Mucosa of descending colon (tissue), 3 donors: ENCODE data around the gene DPM2. TPM values are rescaled to one million over a fixed set of nuclear protein-coding genes. Genes with fewer than 3 reads are reported as not detected.

Experiments
- ATAC-seq: fragments of 200-7000 bp; cut with Tn5 transposase; one replicate; pipeline ENCODE4 v1.9.1; 2020; ENCODE audit warnings: mild to moderate bottlenecking, moderate library complexity
- DNase-seq, 3 donors: peaks; one replicate each; pipeline ENCODE4 v3.0.0-alpha.2; 2020
- H3K36me3 ChIP-seq: fragments of 200-600 bp; one replicate; pipeline ENCODE4 v1.8.0; 2021; ENCODE audit warnings: low read depth, mild to moderate bottlenecking
- H3K4me1 ChIP-seq: fragments of 200-600 bp; one replicate; pipeline ENCODE4 v1.8.0; 2021; ENCODE audit warnings: low read depth, mild to moderate bottlenecking
- H3K4me3 ChIP-seq: fragments of 200-600 bp; one replicate; pipeline ENCODE4 v1.8.0; 2021; ENCODE audit warnings: mild to moderate bottlenecking
- H3K9me3 ChIP-seq: fragments of 200-600 bp; one replicate; pipeline ENCODE4 v1.8.0; 2021; ENCODE audit warnings: mild to moderate bottlenecking
- CTCF ChIP-seq: fragments of 200-600 bp; IDR thresholded peaks from one replicate; pipeline ENCODE4 v1.8.0; 2022; ENCODE audit warnings: antibody characterized with exemption, mild to moderate bottlenecking
- intact Hi-C, 2 donors: fragments of 100-400 bp; cut with DNase I in 1 of 2; cut with micrococcal nuclease in 1 of 2; formaldehyde crosslinking; loops; one replicate each; pipeline versions ENCODE4 v1.11.0 to v1.11.1; 2022; cut with DNase I, micrococcal nuclease
- total RNA-seq, 3 donors: library from RNA; stranded (reverse); fragmentation: NEBNext Ultra II Directional in 2 of 3; extraction: Animal tissue kit (Norgen Biotek cat#: 25700) in 2 of 3; gene quantifications; one replicate each; pipeline versions ENCODE4 v1.2.1 to v1.2.4, GENCODE V29; 2021 to 2023
- donor health status: DM: no; HTN: no; CAD: no; lungs with moderate emphysema.
- donor health status: DM: no; HTN: no; CAD: no.
- donor health status: DM: no; HTN: yes; CAD: no.

The DPM2 gene
- total RNA-seq, 3 donors from 2014 or later, result 23.0 to 30.4 (median 29.4) TPM

- ATAC-seq, result no peak
- H3K4me1 ChIP-seq, result peaks cover 18% of the 10 kb centered on the region
- no peak overlapping the region for H3K4me3 ChIP-seq
- intact Hi-C loops, result loop anchor here in 1 of 2 donors (5.0 to 10.0 kb wide), 2 partner anchors 96 to 173 kb away; no protein-coding TSS in a partner anchor
- no peaks in the 10 kb centered on the region for H3K9me3 ChIP-seq
- no peak for TF ChIP-seq CTCF
- DNase-seq, result peak in 1 of 3 donors; percentile 43
- peaks cover 5% of the 10 kb centered on the region for H3K36me3 ChIP-seq
Measured at GRCh38 chr9:127941062-127941960, 3.7 kb upstream of the DPM2 start.

- H3K4me3 ChIP-seq, result no peak overlapping the region
- TF ChIP-seq CTCF, result no peak
- ATAC-seq, result no peak
- no peak for DNase-seq
- intact Hi-C loops, result loop anchor here in 1 of 2 donors (5.0 to 10.0 kb wide), 2 partner anchors 97 to 174 kb away; no protein-coding TSS in a partner anchor
- H3K36me3 ChIP-seq, result peaks cover 5% of the 10 kb centered on the region
- no peaks in the 10 kb centered on the region for H3K9me3 ChIP-seq
- H3K4me1 ChIP-seq, result peaks cover 20% of the 10 kb centered on the region
Measured at GRCh38 chr9:127940593-127940992, 2.9 kb upstream of the DPM2 start.

- peaks cover 17% of the 10 kb centered on the region for H3K4me1 ChIP-seq
- no peaks in the 10 kb centered on the region for H3K9me3 ChIP-seq
- no peak for TF ChIP-seq CTCF
- ATAC-seq (peak; percentile 27), DNase-seq (peak in 2 of 3 donors; percentile 59 to 70)
- H3K36me3 ChIP-seq, result no peaks in the 10 kb centered on the region
- intact Hi-C loops, result no loop called here
- H3K4me3 ChIP-seq, result no peak overlapping the region
Measured at GRCh38 chr9:127938298-127938690, 640 bp upstream of the DPM2 start.

GRCh38 chr9:127937056-127937387 lies 632 bp downstream of the DPM2 start:
- ATAC-seq (no peak), DNase-seq (no peak)
- Histone ChIP-seq H3K9me3 (no peaks in the 10 kb centered on the region), H3K36me3 (no peaks in the 10 kb centered on the region), H3K4me3 (peak overlapping the region; percentile 49), H3K4me1 (peaks cover 17% of the 10 kb centered on the region)
- intact Hi-C loops, result no loop called here
- no peak for TF ChIP-seq CTCF

- Histone ChIP-seq H3K36me3 (no peaks in the 10 kb centered on the region), H3K9me3 (no peaks in the 10 kb centered on the region), H3K4me3 (no peak overlapping the region), H3K4me1 (peaks cover 17% of the 10 kb centered on the region)
- DNase-seq (no peak), ATAC-seq (no peak)
- TF ChIP-seq CTCF, result no peak
- intact Hi-C loops, result no loop called here
Measured at GRCh38 chr9:127936347-127936852, 1.3 kb downstream of the DPM2 start.
